ENCODE data around the gene KIF3B.

The KIF3B gene

DNA sequence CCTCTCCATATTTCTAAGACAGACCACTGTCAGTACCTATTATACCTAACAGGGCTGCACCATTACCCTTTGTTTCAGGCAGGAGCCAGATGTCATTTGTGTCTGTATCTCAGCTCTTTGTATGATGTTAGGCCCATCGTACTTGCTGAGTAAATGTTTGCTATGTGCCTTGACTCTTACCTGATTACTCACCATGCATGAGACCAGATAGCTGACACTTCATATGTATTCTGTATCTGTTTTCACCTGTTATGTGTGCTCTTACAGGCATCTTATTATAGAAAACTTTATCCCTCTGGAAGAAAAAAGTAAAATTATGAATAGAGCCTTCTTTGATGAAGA lies 49.0 kb downstream of the KIF3B start:
- peaks cover 27% of the 10 kb centered on the region for H3K36me3 ChIP-seq (ENCODE audit: insufficient read depth, low read length)
- H2AFZ ChIP-seq (ENCODE audit: low read length) = no peak overlapping the region
- no peaks in the 10 kb centered on the region for H3K79me2 ChIP-seq (ENCODE audit: insufficient read depth, low read length)
- no peaks in the 10 kb centered on the region for H3K9me3 ChIP-seq (ENCODE audit: low read length)
- no peaks in the 10 kb centered on the region for H3K4me1 ChIP-seq (ENCODE audit: insufficient read depth, low read length, severe bottlenecking)
- H3K9me2 ChIP-seq (ENCODE audit: low read depth, low read length) = no peaks in the 10 kb centered on the region
- no peak overlapping the region for H3K9ac ChIP-seq (ENCODE audit: low read length)
- no peak overlapping the region for H3K4me3 ChIP-seq (ENCODE audit: low read depth, low read length, poor library complexity, severe bottlenecking)
- H3K27me3 ChIP-seq (ENCODE audit: insufficient read depth, low read length) = no peaks in the 10 kb centered on the region
- H4K20me1 ChIP-seq (ENCODE audit: insufficient read depth, low read length) = no peaks in the 10 kb centered on the region
- no peak overlapping the region for H3K27ac ChIP-seq (ENCODE audit: low read depth, low read length, poor library complexity, severe bottlenecking)
- TF ChIP-seq, protein P1, sequence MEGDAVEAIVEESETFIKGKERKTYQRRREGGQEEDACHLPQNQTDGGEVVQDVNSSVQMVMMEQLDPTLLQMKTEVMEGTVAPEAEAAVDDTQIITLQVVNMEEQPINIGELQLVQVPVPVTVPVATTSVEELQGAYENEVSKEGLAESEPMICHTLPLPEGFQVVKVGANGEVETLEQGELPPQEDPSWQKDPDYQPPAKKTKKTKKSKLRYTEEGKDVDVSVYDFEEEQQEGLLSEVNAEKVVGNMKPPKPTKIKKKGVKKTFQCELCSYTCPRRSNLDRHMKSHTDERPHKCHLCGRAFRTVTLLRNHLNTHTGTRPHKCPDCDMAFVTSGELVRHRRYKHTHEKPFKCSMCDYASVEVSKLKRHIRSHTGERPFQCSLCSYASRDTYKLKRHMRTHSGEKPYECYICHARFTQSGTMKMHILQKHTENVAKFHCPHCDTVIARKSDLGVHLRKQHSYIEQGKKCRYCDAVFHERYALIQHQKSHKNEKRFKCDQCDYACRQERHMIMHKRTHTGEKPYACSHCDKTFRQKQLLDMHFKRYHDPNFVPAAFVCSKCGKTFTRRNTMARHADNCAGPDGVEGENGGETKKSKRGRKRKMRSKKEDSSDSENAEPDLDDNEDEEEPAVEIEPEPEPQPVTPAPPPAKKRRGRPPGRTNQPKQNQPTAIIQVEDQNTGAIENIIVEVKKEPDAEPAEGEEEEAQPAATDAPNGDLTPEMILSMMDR (IDR thresholded peaks at IDR 0.05; ENCODE audit: low read length) = no peak
- no peak for TF ChIP-seq EZH2 (IDR thresholded peaks at IDR 0.05; ENCODE audit: borderline replicate concordance, low read length)
- H3K4me2 ChIP-seq (ENCODE audit: low read length) = no peak overlapping the region
- H3F3A ChIP-seq (ENCODE audit: insufficient read depth, low read length) = no peaks in the 10 kb centered on the region; the same call in 1 of the 2 replicates

DNA sequence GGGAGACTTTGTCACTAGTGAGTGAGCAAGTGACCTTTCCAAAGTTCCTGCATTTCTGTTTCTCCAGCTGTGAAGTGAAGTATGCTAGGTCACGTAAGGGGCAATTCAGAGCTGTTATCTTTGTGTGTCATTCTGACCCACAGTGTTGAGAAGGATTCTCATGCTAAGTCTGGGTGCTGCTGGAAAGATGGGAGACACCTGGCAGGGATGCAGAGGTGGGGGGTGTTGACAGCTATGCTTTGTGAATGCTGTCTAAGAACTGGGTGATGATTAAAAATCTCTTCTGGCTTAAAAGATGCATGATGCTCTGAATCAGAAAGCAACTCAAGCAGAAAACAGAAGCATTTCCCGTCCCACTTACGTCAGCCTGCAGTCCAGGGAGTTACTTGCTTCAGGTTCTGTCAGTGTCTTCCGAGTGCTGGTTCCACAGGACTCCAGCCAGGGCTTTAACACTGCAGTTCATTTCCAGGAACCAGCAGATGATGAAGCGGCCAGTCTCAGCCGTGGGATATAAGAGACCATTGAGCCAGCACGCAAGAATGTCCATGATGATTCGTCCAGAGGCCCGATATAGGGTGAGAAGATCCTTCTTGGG lies 49.7 kb downstream of the KIF3B start:
- Histone ChIP-seq H3K9me2 (ENCODE audit: low read depth, low read length) (no peaks in the 10 kb centered on the region), H3K79me2 (ENCODE audit: insufficient read depth, low read length) (no peaks in the 10 kb centered on the region), H3K27me3 (ENCODE audit: insufficient read depth, low read length) (no peaks in the 10 kb centered on the region), H3K9me3 (ENCODE audit: low read length) (no peaks in the 10 kb centered on the region), H2AFZ (ENCODE audit: low read length) (no peak overlapping the region), H4K20me1 (ENCODE audit: insufficient read depth, low read length) (no peaks in the 10 kb centered on the region), H3F3A (ENCODE audit: insufficient read depth, low read length) (no peaks in the 10 kb centered on the region), H3K4me3 (ENCODE audit: low read depth, low read length, poor library complexity, severe bottlenecking) (no peak overlapping the region), H3K27ac (ENCODE audit: low read depth, low read length, poor library complexity, severe bottlenecking) (no peak overlapping the region), H3K4me1 (ENCODE audit: insufficient read depth, low read length, severe bottlenecking) (no peaks in the 10 kb centered on the region), H3K4me2 (ENCODE audit: low read length) (no peak overlapping the region), H3K36me3 (ENCODE audit: insufficient read depth, low read length) (peaks cover 29% of the 10 kb centered on the region), H3K9ac (ENCODE audit: low read length) (no peak overlapping the region)
- TF ChIP-seq, protein P1 (IDR thresholded peaks at IDR 0.05; ENCODE audit: low read length) = no peak
- TF ChIP-seq EZH2 (IDR thresholded peaks at IDR 0.05; ENCODE audit: borderline replicate concordance, low read length) = no peak

DNA sequence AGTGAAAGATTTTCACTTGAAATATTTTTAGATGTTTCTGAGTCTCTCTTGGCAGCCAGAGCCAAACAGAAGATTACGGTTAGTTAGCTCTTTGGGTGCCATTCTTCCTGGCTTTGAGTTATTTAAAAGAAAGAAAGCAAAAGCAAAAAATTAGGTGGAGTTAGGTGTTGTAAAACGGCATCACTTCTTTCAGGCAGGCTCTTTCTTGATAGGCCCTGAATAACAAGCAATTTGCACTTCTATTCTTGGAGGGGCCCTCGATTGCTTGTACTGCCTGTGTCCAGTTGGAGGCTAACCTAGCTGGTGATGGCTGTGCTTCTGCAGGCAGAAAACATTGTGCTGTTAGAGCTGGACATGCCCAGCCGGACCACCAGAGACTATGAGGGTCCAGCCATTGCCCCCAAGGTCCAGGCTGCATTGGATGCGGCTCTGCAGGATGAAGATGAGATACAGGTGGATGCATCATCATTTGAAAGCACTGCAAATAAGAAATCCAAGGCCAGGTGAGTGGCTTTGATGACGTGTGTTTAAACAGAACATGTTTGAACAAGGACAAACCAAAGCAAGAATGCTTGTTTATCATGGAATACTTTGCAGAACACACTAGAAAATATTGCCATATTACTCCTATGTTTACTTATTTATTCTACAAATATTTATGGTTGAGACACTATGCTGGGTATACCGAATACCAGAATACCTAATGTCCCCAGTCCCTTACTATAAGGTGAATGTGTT lies 52.5 kb downstream of the KIF3B start:
- no peaks in the 10 kb centered on the region for H3K9me3 ChIP-seq (ENCODE audit: low read length)
- peaks cover 45% of the 10 kb centered on the region for H3K36me3 ChIP-seq (ENCODE audit: insufficient read depth, low read length)
- no peaks in the 10 kb centered on the region for H3K27me3 ChIP-seq (ENCODE audit: insufficient read depth, low read length)
- H3K4me2 ChIP-seq (ENCODE audit: low read length) = no peak overlapping the region
- no peak overlapping the region for H2AFZ ChIP-seq (ENCODE audit: low read length)
- H3K79me2 ChIP-seq (ENCODE audit: insufficient read depth, low read length) = no peaks in the 10 kb centered on the region
- H3F3A ChIP-seq (ENCODE audit: insufficient read depth, low read length) = no peaks in the 10 kb centered on the region
- no peak overlapping the region for H3K4me3 ChIP-seq (ENCODE audit: low read depth, low read length, poor library complexity, severe bottlenecking)
- H3K9ac ChIP-seq (ENCODE audit: low read length) = no peak overlapping the region
- no peaks in the 10 kb centered on the region for H4K20me1 ChIP-seq (ENCODE audit: insufficient read depth, low read length)
- H3K27ac ChIP-seq (ENCODE audit: low read depth, low read length, poor library complexity, severe bottlenecking) = no peak overlapping the region
- H3K9me2 ChIP-seq (ENCODE audit: low read depth, low read length) = no peaks in the 10 kb centered on the region
- H3K4me1 ChIP-seq (ENCODE audit: insufficient read depth, low read length, severe bottlenecking) = peaks cover 11% of the 10 kb centered on the region
- TF ChIP-seq EZH2 (IDR thresholded peaks at IDR 0.05; ENCODE audit: borderline replicate concordance, low read length) = no peak
- TF ChIP-seq, protein P1 (IDR thresholded peaks at IDR 0.05; ENCODE audit: low read length) = no peak
